Activated CD4-positive, alpha-beta T cell treated with anti-CD3 and anti-CD28 coated beads for 4 hours (primary cell): Measurements from ENCODE around the gene KCNA1.

Source experiments
- DNase-seq, 2 donors: peaks; one replicate each; pipeline ENCODE4 v3.0.0-alpha.2; 2020

Gene KCNA1

GRCh38 chr12:4961311-4961710 is 51.6 kb downstream of the KCNA1 start:
- no peak for DNase-seq

GRCh38 chr12:4962539-4963486 is 53.1 kb downstream of the KCNA1 start:
- DNase-seq = no peak
